Skeletal muscle cell (primary cell): ENCODE data around the gene BEST4.
"Not testable (repeated sequence)": the region's sequence is repeated elsewhere in the genome, so short reads cannot be mapped to it uniquely, and the experiment has no call there.

Source experiments
- DNase-seq: peaks from one replicate; pipeline ENCODE4 v3.0.0-alpha.2; 2010; ENCODE audit warnings: low read depth
- H3K4me3 ChIP-seq: 2 replicates; pipeline ENCODE4 v1.5.1; 2011; ENCODE audit warnings: low read depth, mild to moderate bottlenecking, control low read depth, low read length, moderate library complexity

Gene BEST4

GRCh38 chr1:44788120-44788860 lies at the start of gene BEST4:
Gene BEST4, minus strand, starts transcription at chr1:44788170. Its CDS starts 465 bp downstream, at chr1:44787705.
- DNase-seq, result no peak
- no peak within 1 kb of the TSS for H3K4me3 ChIP-seq

GRCh38 chr1:44835738-44836675 lies 48.0 kb upstream of the BEST4 start:
- peak; percentile 27 for DNase-seq
- no peak overlapping the region for H3K4me3 ChIP-seq

DNA sequence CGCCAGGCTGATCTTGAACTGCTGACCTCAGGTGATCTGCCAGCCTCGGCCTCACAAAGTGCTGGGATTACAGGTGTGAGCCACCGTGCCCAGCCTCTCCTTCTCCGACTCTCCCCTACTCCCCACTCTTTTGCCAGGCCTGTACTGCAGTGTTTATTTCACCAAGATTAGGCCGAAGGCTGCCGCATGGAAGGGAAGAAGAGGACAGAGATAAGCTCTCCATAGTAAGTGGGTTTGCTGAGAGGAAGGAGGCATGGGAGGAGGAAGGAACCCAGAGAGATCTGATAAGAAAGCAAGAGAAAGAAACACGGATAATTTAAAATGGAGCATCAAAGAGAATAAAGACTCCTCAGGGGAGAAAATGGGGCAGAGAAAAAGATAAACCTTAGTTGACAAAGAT lies 46.4 kb upstream of the BEST4 start:
- H3K4me3 ChIP-seq, result no peak overlapping the region

DNA sequence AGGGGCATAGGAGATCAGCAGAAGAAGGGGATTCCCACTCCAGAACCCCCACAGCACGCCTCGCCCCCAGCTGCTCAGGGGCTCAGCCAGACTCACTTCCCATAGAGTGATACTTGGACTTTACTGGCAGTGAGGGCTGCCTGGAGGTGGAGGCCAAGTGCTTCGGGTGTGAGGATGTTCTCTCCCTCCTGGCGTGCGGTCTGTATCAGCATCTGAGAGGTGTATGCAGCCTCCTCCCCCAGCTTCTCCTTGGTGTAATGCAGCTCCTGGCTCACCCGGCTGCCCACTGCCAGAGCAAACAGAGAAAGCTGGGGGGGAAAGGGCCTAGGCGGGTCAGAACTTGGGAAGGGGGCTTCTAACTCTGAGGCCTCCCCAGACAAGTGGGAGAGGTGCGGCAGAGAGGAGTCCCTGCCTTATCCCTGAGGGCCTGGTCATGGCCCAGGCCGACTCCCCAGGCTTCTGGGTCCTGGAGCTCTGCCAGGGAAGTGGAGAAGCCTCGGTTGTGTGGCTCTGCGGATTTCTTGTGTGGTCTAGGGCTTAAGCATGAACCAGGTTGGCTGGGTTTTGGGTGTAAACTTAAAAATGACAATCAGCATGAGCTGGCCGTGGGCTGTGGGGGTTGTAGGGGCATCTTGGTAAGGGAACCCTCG lies 44.2 kb upstream of the BEST4 start:
- no peak for DNase-seq
- H3K4me3 ChIP-seq, result no peak overlapping the region

More for the DNA sequence above, 46.4 kb upstream of the BEST4 start:
- DNase-seq, result no peak

DNA sequence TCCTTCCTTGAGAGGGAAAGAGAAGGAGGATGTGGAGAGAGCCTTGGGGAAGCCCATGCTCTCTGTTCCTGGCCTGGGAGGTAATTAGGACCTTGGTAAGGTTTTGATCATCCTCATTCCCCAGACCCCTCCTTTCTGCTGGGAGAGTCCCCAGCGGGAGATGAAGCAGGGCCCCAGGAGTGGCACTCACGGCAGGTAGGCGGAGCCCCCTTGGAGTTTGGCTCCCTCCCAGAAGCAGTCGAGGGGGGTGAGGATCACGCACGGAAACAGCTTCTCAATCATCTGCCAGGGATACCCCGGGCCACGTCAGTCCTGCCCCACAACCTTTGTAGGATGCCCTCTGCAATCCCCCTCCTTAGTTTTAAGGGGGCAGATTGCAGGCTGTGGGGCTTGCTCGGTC lies 43.5 kb upstream of the BEST4 start:
- DNase-seq, result no peak
- no peak overlapping the region for H3K4me3 ChIP-seq

- no peak overlapping the region for H3K4me3 ChIP-seq
- DNase-seq, result no peak
Measured at GRCh38 chr1:44830900-44831304, 42.9 kb upstream of the BEST4 start.

- DNase-seq, result no peak
- H3K4me3 ChIP-seq, result no peak overlapping the region
Measured at GRCh38 chr1:44829506-44830384, 41.8 kb upstream of the BEST4 start.

- no peak for DNase-seq
- H3K4me3 ChIP-seq, result no peak overlapping the region
Measured at GRCh38 chr1:44828841-44829440, 41.0 kb upstream of the BEST4 start.

- no peak for DNase-seq
- no peak overlapping the region for H3K4me3 ChIP-seq
Measured at GRCh38 chr1:44828003-44828651, 40.2 kb upstream of the BEST4 start.

DNA sequence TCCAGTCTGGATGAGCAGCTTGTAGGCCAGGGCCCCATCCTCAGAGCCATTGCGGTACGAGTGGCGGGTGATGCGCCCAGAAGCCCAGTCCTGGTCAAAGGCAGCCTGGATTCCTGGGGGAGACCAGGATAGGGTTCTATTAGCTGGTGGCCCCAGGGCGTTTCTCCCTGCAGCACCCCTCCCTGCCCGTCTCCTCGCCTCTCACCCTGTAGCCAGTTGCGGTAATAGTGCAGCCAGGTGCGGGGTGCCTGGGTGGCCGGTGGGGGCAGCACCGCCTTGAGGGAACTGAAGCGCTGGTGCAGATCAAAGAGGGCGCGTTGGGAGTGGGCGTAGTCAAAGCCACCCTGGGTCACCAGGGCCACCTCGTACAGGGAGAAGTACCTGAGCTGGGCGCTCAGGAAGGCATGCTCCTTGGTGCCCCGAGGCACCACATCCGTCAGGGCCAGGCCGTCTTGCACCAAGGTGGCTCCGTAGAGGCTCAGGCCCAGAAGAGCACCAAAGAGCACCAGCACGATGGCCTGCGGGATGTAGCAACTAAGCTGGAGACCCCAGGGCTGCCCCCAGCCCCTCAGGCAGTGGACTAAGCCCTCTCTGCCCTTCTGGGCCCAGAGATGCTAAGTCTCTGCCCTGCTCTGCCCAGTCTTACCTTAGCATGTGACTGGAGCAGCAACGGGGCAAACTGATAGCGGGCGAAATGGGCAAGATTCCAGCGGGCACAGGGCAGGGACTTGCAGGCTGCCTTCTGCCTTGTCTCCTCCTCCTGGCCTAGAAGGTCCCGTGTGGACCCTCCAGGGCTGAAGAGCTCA lies 39.4 kb upstream of the BEST4 start:
- no peak overlapping the region for H3K4me3 ChIP-seq
- DNase-seq, result no peak

DNA sequence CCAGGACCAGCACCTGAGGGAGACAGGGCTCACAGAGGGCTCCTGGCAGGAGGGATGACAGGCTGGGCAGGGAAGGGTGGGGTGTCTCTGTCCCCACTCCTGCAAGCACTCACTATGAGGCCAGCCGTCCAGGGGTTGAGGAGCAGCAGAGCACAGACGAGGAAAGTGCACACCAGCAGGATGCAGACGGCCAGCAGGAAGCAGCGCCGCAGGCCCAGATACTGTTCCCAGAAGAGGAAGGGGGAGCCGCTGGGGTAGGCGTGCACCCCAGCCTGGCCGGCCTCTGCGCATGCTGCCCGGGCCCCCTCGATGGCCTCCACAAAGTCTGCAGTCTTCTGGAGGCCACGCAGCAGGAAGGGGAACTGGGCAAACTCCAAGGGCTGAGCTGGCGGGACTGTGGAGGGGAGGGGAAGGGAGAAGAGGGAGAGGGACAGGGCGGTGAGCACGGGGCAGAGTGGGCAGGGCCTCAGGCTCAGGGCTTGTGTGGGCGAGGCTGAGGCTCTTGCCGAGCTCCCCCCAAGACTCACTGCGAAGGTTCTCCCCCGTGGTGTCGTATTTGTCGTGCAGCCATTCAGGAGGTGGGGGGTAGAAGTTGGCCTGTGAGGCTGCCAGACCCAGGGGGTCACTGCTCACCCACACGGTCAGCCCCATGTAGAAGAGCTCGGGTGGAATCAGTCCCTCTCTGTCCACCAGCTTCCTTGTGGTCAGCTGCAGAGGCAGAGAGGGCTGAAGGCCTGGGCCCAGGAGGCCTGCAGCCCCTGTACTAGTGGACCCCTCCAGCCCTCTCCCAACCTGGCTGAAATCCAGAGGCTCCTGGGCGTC lies 38.6 kb upstream of the BEST4 start:
- no peak for DNase-seq
- no peak overlapping the region for H3K4me3 ChIP-seq

DNA sequence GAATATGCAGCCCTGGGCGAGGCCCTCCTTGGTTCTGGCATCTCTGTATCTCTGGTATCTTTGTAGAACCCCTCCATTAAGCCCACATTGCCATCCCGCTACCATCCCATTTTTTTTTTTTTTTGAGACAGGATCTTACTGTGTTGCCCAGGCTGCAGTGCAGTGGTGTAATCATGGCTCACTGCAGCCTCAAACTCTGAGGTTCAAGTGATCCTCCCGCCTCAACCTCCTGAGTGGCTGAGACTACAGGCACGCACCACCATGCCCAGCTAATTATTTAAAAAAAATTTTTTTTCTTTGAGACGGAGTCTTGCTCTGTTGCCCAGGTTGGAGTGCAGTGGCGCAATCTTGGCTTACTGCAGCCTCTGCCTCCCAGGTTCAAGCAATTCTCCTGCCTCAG lies 36.4 kb upstream of the BEST4 start:
- DNase-seq, H3K4me3 ChIP-seq: not testable (repeated sequence)

- no peak overlapping the region for H3K4me3 ChIP-seq
- no peak for DNase-seq
Measured at GRCh38 chr1:44822981-44823451, 35.0 kb upstream of the BEST4 start.

- DNase-seq, result no peak
- H3K4me3 ChIP-seq, result no peak overlapping the region
Measured at GRCh38 chr1:44822131-44822701, 34.2 kb upstream of the BEST4 start.

DNA sequence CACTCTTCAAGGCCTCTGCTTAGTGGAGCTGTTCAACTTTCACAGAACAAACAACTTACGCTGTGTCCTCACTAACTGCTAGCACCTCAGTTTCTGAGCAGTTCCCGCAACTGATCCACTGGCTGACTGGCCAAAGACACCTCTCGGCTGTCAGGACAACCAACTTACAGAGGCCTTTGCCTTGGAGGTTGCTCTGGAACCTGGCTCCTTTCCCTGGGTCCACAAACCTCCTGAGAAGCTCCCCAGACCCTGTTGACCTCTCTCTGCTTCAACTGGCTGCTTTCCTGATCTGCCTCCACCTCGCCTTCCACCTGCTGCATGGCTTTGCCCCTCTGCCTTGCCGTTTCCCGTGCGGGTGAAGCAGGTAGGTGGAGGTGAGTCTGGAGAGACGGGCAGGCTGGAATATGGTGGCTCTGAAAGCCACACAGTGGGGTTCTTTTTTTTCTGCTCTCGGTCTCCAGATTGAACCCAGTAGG lies 33.3 kb upstream of the BEST4 start:
- no peak overlapping the region for H3K4me3 ChIP-seq

More for the DNA sequence above, 33.3 kb upstream of the BEST4 start:
- no peak for DNase-seq
